Neural progenitor cell (in vitro differentiated cells): ENCODE data around the gene EGFLAM. TPM values are rescaled to one million over a fixed set of nuclear protein-coding genes. Genes with fewer than 3 reads are reported as not detected.
A peak's percentile ranks its signal among the peaks of the same experiment; 100 is the strongest.

Experiments used
- DNase-seq: peaks from one replicate; pipeline ENCODE4 v3.0.0-alpha.2; 2016; ENCODE audit warnings: low spot score
- H2AFZ ChIP-seq: fragments of 200-600 bp; sonication (generic); replicated peaks from 2 replicates; pipeline ENCODE4 v1.6.1; 2016; ENCODE audit warnings: antibody characterized with exemption
- H3F3A ChIP-seq: fragments of 200-600 bp; sonication (generic); 2 replicates; pipeline ENCODE4 v1.6.1; 2016; ENCODE audit warnings: antibody characterized with exemption, low read depth
- H3K27ac ChIP-seq: fragments of 200-600 bp; sonication (generic); 2 replicates; pipeline ENCODE4 v1.5.1; 2016; ENCODE audit warnings: mild to moderate bottlenecking
- H3K27me3 ChIP-seq: fragments of 200-600 bp; sonication (generic); 2 replicates; pipeline ENCODE4 v1.6.1; 2016; ENCODE audit warnings: mild to moderate bottlenecking, moderate library complexity
- H3K36me3 ChIP-seq: fragments of 200-600 bp; sonication (generic); 2 replicates; pipeline ENCODE4 v1.5.1; 2016
- H3K4me1 ChIP-seq: fragments of 200-600 bp; sonication (generic); 2 replicates; pipeline ENCODE4 v1.6.1; 2016; ENCODE audit warnings: mixed run types
- H3K4me2 ChIP-seq: fragments of 200-600 bp; sonication (generic); 2 replicates; pipeline ENCODE4 v1.6.1; 2016
- H3K4me3 ChIP-seq: fragments of 200-600 bp; sonication (generic); 2 replicates; pipeline ENCODE4 v1.5.1; 2016
- H3K79me2 ChIP-seq: fragments of 200-600 bp; sonication (generic); 2 replicates; pipeline ENCODE4 v1.6.1; 2016; ENCODE audit warnings: low read depth
- H3K9ac ChIP-seq: fragments of 200-600 bp; sonication (generic); 2 replicates; pipeline ENCODE4 v1.6.1; 2016
- H3K9me3 ChIP-seq: fragments of 200-600 bp; sonication (generic); 2 replicates; pipeline ENCODE4 v1.5.1; 2016; ENCODE audit warnings: low read depth
- H4K20me1 ChIP-seq: fragments of 200-600 bp; sonication (generic); 2 replicates; pipeline ENCODE4 v1.6.1; 2016; ENCODE audit warnings: low read depth
- H3K27ac Mint-ChIP-seq: 3 replicates; pipeline ENCODE4 v1.8.0; 2021; ENCODE audit warnings: mixed read lengths
- H3K27me3 Mint-ChIP-seq: 2 replicates; pipeline ENCODE4 v1.8.0; 2022; ENCODE audit warnings: low read depth, mild to moderate bottlenecking, inconsistent platforms, moderate library complexity, mixed read lengths; ENCODE audit not compliant: insufficient read depth
- H3K36me3 Mint-ChIP-seq: 3 replicates; pipeline ENCODE4 v1.8.0; 2021; ENCODE audit warnings: mixed read lengths
- H3K4me1 Mint-ChIP-seq: 3 replicates; pipeline ENCODE4 v1.8.0; 2021; ENCODE audit warnings: mixed read lengths
- H3K4me3 Mint-ChIP-seq: 3 replicates; pipeline ENCODE4 v1.8.0; 2021; ENCODE audit warnings: mild to moderate bottlenecking, moderate library complexity, mixed read lengths
- H3K9me3 Mint-ChIP-seq: 3 replicates; pipeline ENCODE4 v1.8.0; 2020; ENCODE audit warnings: mixed read lengths
- EZH2 ChIP-seq: fragments of 200-600 bp; sonication (generic); IDR thresholded peaks from 2 replicates; pipeline ENCODE4 v1.6.1; 2017; ENCODE audit warnings: antibody characterized with exemption, mild to moderate bottlenecking, moderate library complexity
- EZH2phosphoT487 ChIP-seq: fragments of 200-600 bp; sonication (generic); IDR thresholded peaks from 2 replicates; pipeline ENCODE4 v1.6.1; 2017; ENCODE audit warnings: antibody characterized with exemption
- total RNA-seq: library from RNA; depleted of rRNA; stranded (reverse); fragments of >200 nt; gene quantifications from 2 replicates; pipeline ENCODE4 v1.2.3, GENCODE V29; 2015; ENCODE audit warnings: low replicate concordance
- TF ChIP-seq, protein P1 (sequence below): fragments of 200-600 bp; sonication (generic); IDR thresholded peaks from 2 replicates; pipeline ENCODE4 v1.5.1; 2017; ENCODE audit warnings: antibody characterized with exemption, mild to moderate bottlenecking

Gene EGFLAM
- total RNA-seq, 1 donor from 2014 or later, result 0.69 TPM

DNA sequence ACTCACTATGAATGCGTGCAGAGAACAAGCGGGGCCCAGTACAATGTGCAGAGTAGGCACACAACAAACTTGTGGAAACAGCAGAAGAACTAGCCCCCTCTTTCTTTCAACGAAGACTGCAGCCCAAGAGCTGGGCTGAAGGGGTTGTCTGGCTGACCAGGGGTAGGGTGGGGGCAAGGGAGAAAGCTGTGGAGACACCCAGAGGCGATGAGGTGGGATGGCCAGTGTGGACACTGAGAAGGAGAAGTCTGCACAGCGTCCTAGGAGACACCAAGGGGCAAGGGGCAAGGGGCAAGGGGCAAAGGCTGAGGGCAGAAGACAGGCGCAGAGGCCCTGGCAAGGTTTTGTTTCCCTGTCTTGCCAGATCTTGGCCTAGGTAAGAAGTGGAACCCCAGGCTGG lies 235.8 kb downstream of the EGFLAM start:
- Histone ChIP-seq H3K27me3 (no peaks in the 10 kb centered on the region), H3K27ac (no peak overlapping the region), H3K4me3 (no peak overlapping the region), H3K9ac (no peak overlapping the region), H3K4me2 (no peak overlapping the region), H4K20me1 (no peaks in the 10 kb centered on the region), H3F3A (no peaks in the 10 kb centered on the region), H3K36me3 (no peaks in the 10 kb centered on the region), H3K79me2 (no peaks in the 10 kb centered on the region), H3K4me1 (peaks cover 5% of the 10 kb centered on the region), H3K9me3 (no peaks in the 10 kb centered on the region), H2AFZ (no peak overlapping the region)
- Mint-ChIP-seq H3K27ac (no peak overlapping the region), H3K4me3 (no peak overlapping the region), H3K36me3 (peaks cover 23% of the 10 kb centered on the region), H3K27me3 (no peaks in the 10 kb centered on the region), H3K9me3 (no peaks in the 10 kb centered on the region), H3K4me1 (no peaks in the 10 kb centered on the region)
- TF ChIP-seq EZH2 (no peak), EZH2phosphoT487 (no peak)
- TF ChIP-seq, protein P1, sequence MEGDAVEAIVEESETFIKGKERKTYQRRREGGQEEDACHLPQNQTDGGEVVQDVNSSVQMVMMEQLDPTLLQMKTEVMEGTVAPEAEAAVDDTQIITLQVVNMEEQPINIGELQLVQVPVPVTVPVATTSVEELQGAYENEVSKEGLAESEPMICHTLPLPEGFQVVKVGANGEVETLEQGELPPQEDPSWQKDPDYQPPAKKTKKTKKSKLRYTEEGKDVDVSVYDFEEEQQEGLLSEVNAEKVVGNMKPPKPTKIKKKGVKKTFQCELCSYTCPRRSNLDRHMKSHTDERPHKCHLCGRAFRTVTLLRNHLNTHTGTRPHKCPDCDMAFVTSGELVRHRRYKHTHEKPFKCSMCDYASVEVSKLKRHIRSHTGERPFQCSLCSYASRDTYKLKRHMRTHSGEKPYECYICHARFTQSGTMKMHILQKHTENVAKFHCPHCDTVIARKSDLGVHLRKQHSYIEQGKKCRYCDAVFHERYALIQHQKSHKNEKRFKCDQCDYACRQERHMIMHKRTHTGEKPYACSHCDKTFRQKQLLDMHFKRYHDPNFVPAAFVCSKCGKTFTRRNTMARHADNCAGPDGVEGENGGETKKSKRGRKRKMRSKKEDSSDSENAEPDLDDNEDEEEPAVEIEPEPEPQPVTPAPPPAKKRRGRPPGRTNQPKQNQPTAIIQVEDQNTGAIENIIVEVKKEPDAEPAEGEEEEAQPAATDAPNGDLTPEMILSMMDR, result no peak
- DNase-seq, result no peak

DNA sequence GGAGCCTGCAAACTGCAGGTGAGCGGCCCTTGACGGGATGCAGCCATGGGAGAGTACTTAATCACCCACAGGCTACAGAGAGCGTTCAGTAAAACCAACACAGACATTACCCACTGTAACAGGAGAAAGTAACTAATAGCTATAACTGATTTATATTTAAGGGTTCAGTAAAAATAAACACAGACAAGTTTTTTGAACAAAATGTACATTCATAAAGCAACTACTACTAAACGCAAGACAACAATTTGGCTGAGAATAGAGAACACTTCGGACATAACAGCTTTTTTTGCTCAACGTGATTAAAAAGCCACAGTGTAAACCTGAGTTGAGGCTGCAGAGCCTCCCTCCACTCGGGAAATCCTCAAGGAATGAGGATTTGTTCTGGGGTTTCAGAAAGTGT lies 236.4 kb downstream of the EGFLAM start:
- Histone ChIP-seq H3K4me2 (no peak overlapping the region), H3K9ac (no peak overlapping the region), H3K9me3 (no peaks in the 10 kb centered on the region), H3K36me3 (no peaks in the 10 kb centered on the region), H4K20me1 (no peaks in the 10 kb centered on the region), H3F3A (no peaks in the 10 kb centered on the region), H2AFZ (no peak overlapping the region), H3K4me1 (peaks cover 5% of the 10 kb centered on the region), H3K79me2 (no peaks in the 10 kb centered on the region), H3K27ac (no peak overlapping the region), H3K4me3 (no peak overlapping the region), H3K27me3 (no peaks in the 10 kb centered on the region)
- Mint-ChIP-seq H3K27ac (no peak overlapping the region), H3K4me3 (no peak overlapping the region), H3K36me3 (peaks cover 23% of the 10 kb centered on the region), H3K9me3 (no peaks in the 10 kb centered on the region), H3K4me1 (no peaks in the 10 kb centered on the region), H3K27me3 (no peaks in the 10 kb centered on the region)
- TF ChIP-seq, protein P1, result no peak
- no peak for TF ChIP-seq EZH2phosphoT487
- no peak for TF ChIP-seq EZH2
- DNase-seq, result no peak

DNA sequence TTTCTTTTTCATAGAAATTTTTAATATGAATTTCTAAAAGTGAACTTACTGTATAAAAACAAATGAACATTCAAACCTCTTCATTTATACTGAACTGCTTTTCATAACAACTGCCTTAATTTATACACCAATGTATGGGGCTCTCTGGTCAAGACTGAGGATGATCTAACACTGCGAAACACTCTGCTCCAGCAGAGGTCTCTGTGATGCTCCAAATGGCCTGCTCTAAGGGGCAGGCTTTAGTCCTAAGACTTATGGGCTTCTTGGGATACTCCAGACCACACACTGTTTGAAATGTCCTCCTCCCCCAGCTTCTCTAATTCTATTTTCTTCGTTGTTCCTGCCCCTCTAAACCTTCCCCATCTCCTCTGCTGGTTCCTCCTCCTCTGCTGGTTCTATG lies 239.6 kb downstream of the EGFLAM start:
- Mint-ChIP-seq H3K4me1 (peaks cover 5% of the 10 kb centered on the region), H3K9me3 (no peaks in the 10 kb centered on the region), H3K4me3 (no peak overlapping the region), H3K27me3 (no peaks in the 10 kb centered on the region), H3K27ac (no peak overlapping the region), H3K36me3 (peaks cover 12% of the 10 kb centered on the region)
- TF ChIP-seq EZH2phosphoT487, result no peak
- TF ChIP-seq, protein P1, result peak; percentile 26
- no peaks in the 10 kb centered on the region for H3K9me3 ChIP-seq
- H2AFZ ChIP-seq, result no peak overlapping the region
- H3K36me3 ChIP-seq, result no peaks in the 10 kb centered on the region
- peaks cover 12% of the 10 kb centered on the region for H3K4me1 ChIP-seq
- no peaks in the 10 kb centered on the region for H3F3A ChIP-seq
- no peaks in the 10 kb centered on the region for H3K79me2 ChIP-seq
- H3K4me2 ChIP-seq, result no peak overlapping the region
- no peak overlapping the region for H3K9ac ChIP-seq
- no peaks in the 10 kb centered on the region for H3K27me3 ChIP-seq
- no peak overlapping the region for H3K27ac ChIP-seq
- no peaks in the 10 kb centered on the region for H4K20me1 ChIP-seq
- no peak for DNase-seq
- no peak overlapping the region for H3K4me3 ChIP-seq
